Cerebellar nuclear complex (tissue), 1 donor: ENCODE data around the gene UAP1.

Source experiments
- DNase-seq, 2 experiments: peaks; one replicate each; lab custom pipeline; 2025; lab: John Stamatoyannopoulos, UW

The UAP1 gene

DNA sequence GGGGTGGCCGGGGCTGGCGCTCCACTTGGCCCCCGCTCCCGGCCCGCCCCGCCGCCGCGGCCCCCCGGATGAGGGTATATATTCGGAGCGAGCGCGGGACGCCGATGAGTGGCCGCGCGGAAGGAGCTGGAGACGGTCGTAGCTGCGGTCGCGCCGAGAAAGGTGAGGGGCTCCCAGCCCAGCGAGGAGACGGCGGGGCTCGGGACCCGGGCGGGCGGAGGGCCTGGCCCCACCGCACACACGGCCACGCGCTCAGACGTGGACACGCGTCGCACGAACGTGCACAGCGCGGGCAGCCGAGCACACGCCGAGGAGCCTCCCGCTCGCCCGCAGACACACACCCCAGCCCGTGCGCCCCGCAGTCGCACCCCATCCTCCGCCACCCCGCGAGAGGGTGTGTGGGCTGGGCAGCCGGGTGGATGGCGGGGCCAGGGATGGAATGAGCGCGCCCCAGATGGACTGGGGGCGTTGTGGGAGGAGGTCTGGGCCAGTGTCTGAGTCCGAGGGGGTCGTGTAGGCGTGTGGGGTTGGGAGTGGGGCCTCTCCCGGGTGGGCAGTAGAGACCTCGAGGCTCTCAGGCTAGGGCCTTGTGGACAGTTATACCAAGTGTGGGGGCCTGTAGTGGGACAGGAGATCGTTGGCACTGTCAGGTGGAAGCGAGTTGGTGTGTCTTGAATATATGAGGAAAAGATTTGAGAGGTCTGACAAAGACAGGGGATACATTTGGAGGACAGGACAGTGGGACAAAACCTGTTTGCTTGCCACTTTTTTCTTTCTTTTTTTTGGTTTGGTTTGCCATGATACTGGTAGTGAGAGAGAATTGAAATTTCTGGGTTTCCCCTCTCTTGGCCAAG lies at the start of gene UAP1:
UAP1 (plus strand) TSS at position 107 of the 854 bp plus-strand sequence. CDS start 4,347 bp downstream, outside the sequence.
- DNase-seq: peak in 1 of 2 experiments; percentile 11

DNA sequence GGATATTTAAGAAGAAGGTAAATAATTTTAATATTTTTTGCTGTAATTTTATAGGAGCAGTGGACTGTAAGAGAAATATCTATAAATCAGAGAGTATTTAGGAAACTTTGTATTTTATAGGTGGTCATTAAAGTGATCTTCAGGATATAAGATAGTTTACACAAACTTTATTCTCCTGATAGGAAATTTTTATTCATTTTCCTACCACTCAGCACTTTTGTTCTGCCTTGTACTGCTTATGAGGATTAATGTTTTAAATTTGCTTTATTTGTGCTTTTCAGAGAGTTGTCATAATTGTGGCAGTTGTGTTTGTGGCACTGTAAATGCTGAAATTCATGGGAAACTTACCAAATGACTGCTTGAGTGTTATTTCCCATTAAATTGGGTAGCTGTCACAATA lies 34.2 kb upstream of the UAP1 start:
- no peak for DNase-seq

DNA sequence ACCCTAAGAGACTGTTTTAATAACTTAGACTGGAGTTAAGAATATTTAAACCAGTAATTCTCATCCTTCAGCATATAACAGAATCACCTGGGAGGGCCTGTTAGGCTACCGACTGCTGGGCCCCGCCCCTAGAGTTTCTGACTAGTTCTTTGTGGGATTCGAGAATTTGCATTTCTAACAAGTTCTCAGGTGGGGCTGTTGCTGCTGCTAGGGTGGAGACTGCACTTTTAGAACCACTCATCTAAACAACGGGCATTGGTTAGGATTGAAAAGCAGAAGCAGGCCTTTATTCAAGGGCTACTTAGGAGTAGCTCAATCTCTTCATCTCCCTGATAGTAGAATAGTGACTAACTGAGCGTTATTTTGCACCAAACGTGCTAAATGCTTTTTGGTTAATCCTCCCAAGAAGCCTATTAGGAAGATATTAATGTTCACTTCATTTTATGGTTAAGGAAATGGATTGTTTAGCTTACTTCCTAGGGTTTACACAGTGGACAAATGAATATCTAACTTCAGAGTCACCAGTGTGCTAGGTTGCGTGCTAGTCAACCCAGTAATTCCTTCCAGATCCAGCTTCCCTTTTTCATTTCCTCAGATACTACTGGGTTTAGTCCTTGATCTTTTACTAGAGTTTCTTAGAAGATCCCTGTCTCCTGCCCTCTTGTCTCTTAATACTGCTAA lies 31.1 kb upstream of the UAP1 start:
- no peak for DNase-seq

DNA sequence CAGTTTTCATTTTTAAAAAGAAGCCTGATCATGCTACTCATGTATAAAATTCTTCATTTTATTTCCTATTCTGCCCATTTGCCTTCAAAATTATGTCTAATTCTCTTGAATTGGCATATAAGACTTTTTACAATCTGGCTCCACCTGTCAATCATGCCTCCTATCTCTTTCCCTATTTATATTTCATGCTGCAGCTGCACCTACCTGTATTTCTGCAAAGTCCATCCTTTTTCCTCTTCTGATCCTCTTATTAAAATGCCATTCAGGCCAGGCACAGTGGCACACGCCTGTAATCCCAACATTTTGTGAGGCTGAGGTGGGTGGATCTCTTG lies 30.6 kb upstream of the UAP1 start:
- DNase-seq: no peak

DNA sequence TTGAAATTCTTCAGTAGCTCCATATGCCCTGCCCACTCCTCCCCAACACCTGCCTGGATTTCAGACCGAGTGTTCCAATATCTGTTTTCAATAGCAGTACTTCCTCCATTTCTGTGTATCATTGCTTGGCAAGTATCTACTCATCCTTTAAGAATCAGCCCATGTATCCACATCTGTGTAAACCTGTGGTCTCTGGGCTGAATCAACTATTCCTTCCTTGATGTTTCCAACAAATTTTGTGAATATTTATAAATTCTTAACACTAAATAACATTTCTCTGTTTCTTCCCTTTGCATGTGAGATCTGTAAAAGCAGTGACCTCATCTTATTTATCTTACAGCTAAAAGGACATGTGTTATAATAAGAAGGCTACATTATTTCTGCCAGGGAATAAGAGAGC lies 26.0 kb upstream of the UAP1 start:
- DNase-seq: no peak

DNA sequence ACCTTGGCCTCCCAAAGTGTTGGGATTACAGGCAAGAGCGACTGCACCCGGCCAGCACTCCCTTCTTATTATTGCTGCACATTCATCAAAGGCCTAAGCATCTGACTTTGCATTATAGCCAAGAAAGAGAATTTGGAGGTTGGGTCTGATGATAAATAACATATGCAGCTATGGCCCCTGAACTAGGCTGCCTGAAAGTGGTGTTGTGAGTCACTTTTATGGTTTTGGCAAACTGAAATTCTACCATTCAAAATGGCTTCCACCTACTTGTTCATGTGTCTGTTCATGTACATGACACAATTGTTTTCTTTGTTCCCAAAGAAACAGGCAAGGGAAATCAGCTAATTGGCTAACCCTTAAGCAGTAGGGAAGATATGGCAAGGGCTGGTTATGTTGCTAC lies 25.0 kb upstream of the UAP1 start:
- DNase-seq: no peak

DNA sequence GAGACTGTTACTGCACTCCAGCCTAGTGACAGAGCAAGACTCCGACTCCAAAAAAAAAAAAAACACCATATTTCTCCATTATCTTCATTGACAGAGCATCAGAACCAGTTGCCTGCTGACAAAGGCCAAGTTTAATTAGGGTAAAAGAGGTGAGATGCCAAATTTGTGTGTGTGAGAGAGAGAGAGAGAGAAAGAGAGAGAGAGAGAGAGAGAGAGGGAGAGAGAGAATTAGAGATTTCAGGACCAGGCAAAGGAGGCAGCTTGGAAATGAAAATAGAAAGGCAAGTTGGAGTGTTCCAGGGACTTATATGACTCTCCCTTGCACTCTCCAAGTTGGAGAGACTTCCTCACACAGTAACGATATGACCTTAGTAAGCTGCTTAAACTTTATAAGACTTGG lies 24.3 kb upstream of the UAP1 start:
- DNase-seq: no peak

DNA sequence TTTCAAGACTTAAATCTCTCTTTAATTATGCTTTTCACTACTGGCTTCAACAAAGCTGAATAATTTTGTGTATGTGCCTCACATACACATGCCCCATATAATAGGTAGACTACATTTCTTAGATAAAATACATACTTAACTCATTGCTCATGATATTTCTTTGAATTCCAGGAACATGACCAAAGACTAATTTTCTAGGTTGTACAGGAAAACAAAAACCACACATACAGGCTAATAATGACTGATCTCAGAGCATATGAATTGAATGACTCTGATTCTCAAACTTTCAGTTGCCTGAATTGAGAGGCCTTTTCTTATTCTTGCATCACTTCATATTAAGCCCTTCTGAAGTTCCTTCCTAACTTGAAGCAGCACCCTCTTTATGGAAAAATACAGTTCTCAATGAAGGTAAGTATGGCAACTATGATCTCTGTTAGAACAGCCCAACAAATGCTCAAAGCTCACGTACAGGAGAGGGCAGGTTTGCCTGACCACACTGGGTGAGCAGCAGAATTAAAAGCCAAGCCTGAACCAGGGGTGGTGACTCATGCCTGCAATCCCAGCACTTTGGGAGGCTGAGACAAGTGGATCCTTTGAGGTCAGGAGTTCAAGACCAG lies 22.6 kb upstream of the UAP1 start:
- no peak for DNase-seq

DNA sequence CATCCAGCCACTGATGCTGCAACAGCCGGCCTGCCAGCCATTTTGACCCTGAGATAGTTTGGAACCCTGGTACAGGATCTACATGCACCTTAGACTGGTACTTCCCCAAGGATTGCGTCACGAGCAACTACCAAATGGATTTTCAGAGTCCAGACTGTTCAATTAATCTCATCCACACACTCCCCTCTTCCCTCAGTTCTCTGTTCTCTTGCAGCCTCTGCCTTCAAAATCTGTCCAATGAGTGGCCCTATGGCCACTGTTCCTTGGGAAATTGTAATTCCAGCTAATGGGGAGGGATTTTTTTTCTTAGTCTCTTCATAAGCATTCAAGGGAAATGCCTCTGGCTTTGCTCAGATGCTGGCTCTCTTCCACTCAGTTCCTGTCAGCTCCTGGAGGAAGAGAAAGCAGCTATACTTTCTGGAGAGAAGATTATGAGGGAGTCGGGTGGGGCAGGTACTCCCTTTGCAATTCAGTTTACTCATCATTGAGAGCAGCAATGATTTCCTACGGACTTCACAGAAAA lies 19.8 kb upstream of the UAP1 start:
- no peak for DNase-seq

DNA sequence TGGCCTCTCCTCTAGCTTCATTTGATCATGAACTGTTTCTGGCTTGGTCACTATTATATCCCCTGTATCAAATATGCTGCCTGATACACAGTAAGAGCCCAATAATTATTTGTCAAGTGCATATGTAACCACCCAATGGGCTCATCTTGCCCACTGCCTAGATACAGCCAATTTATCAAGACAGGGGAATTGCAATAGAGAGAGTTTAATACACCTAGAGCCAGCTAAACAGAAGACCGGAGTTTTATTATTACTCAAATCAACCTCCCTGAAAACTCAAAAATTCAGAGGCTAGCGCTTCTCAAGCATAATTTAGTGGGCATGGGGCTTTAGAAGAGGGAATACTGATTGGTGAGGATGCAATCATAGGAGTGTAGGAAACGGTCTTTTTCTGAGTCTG lies 18.3 kb upstream of the UAP1 start:
- no peak for DNase-seq

DNA sequence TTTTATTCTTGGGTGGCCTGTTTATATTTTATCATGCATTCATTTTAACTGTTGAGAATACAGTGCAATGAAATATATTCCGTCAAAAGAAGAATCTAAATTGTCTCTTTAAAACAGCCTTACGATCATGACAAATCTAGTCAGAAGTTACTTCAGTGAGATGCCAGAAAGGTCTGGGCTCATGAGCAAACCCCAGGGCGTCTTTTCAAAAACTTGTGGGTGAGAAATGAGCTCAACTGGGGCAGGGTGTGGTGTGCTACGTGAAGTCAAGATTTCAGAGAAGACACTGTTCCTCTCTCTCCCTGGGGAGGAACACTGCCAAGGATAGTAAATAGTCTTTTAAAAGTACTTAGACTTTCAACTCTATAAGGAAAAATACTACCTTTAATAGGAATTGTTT lies 13.4 kb upstream of the UAP1 start:
- DNase-seq: no peak

DNA sequence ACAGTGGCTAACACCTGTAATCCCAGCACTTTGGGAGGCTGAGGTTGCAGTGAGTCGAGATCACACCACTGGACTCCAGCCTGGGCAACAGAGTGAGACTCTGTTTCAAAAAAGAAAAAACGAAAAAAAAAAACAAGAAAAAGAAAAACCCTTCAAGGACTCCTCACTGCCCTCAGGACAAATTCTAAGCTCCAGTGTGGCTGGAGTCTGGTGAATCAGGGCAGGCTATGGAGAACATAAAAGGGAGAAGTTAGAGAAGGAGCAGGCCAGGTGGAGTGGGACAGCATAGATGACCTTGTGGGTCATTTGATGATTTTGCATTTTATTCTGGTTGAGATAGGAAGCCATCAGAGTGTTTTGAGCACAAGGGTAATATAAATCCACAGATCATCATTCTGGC lies 12.5 kb upstream of the UAP1 start:
- no peak for DNase-seq

DNA sequence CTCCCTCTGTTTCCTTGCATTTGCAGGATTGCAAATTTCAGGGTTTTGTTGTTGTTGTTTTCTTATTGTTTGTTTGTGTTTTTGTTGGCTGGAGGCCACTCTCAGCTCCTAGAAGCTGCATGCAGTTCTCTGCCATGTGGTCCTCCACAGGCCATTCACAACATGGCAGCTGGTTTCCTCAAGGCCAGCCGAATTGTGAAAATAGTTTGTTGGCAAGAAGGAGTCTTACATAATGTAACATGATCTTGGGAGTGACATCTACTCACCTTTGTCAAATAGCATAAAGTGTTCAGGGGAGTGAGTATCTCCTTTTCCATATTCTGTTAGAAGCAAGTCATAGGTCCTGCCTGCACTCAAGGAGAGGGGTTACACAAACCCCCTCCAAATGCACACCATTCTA lies 10.6 kb upstream of the UAP1 start:
- DNase-seq: no peak

DNA sequence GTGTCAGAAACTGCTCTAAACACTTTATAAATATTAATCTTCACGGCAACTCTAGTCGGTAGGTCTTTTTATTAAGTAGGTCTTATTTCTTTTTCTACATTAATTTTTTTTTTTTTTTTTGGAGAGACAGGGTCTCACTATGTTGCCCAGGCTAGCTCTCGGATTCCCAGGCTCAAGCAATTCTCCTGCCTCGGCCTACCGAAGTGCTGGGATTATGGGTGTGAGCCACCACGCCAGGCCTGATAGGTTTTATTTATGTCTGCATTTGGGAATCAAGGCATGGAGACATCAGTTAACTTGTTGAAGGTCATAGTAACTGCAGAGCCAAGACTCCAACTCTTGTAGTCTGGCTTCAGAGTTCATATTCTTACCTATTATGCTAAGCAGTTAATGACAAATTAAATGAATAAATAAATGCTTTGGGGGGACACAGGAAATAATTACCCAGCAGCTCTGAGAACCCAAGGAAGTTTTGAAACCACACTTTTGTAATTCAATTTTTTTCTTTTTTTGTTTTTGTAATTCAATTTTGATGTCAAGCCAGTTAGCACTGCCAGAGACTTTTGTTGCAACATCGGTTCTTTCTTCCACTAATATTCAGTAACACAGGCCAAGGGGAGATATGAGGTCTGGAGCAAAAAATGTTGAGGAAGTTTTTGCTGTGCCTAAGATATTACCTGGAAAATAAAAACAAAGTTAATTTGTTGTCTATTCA lies 9.4 kb upstream of the UAP1 start:
- no peak for DNase-seq

DNA sequence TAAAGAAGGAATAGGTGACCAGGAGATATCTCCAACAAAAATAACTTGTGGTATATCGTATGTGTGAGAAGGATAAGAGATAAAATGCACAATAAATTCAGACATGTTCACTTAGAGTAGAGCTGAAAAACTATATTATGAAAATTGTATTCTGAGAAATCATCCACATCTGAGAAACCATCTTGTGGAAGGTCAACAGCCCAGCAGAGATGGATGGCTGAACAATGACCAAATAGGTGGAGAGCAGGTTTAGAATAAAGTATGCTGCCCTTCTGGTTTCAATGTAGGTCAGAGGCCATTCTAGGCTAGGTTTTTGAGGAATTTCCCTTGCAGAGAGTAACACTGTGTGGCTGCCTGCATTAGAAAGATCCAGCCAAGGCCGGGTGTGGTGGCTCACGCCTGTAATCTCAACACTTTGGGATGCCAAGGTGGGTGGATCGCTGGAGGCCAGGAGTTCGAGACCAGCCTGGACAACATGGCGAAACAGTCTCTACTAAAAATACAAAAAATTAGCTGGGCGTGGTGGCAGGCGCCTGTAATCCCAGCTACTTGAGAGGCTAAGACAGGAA lies 8.8 kb upstream of the UAP1 start:
- no peak for DNase-seq

DNA sequence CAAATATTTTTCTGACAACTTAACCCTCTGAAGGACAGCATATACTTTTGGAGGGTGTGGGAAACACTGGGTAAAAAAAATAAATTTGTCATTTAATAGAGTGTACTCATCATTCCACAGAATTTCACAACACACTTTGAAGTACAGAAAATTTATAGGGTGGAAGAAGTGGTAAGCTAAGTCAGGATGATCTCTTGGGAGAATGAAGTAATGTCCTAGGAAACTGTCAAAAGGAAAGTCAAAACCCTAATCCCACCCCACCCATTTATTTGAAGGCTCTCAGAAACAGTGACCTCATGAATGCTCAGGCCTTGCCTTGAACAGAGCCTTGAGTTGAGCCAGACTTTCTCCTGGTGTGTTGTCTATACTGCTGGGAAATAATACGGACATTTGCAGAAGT lies 7.3 kb upstream of the UAP1 start:
- no peak for DNase-seq

DNA sequence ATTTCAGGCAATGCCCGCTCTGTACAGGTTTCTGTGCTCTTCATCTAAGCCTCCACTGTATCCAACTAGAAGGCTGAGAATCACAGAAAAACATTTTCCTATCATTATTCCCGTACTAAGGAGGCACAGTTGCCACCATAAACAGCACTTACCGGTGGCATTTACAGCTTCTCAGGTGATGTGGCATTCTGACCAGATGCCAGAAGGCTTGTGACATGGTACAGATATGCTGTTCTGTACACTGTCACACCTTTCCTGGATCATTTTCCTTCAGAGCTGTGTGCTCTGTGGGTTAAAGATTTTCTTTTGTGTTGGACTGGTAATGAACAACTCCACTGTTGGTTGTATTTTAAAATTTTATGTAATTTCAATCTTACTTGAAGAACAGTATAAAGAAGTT lies 4.0 kb upstream of the UAP1 start:
- no peak for DNase-seq

DNA sequence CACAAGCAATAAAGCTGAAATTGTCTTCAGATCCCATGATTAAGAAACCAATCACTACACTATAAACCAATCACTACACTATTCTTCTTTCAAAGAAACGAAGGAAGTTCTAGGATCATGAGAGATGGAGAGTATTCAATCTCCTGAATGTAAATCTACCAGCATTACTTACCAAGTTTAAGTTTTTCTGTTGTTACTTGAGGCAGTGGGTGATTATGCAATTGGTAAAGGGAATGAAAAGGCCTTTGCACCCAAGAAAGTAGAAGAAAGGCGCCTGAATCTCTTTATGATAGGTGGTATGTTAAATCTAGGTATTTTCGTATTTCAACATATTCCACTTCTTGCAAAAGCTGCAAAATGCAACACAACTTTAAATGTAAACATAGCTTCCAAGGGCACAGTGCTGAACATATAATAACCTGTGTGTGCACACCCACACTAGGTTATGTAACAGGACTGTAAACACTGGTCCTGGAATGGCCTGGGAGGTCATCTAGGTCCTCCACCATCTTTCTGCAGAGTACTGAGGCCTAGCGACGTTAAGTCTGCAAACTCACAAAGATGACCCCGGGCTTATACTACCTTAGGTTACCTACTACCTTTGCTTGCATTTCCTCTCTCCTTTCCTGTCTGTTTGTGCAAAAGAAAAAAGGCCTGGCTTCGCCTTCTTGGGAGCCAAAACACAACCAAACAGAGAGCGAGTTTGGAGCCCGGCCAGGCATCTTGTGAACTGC lies 1.1 kb upstream of the UAP1 start:
- DNase-seq: peak in 1 of 2 experiments; percentile 6

DNA sequence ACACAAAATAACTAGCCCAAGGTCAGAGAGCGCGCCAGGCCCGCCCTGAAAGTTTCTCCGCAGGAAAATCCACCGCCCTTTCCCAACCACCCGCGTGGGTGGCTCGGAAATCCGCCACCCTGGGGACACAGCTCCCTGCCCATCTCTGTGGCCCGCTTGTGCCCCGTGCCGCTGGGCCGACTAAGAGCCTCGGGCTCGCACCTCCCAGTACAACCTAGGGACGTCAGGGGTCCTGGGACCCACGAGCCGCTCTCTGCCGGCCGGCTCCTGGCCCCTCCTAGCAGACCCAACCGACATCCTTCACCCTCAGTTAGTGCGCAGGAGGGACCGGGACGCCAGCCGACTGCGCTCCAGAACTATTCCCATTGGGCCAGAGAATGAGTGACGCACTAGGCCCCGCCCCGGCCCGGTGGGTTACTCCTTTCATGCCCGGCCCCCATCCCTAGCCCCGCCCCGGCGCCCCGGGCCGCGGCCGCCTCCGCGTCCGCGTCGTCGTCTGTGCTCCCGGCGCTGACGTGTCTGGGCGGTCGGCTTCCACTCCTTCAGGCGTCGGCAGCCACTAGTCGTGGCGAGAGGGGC lies 396 bp upstream of the UAP1 start:
- peak; percentile 91 to 92 for DNase-seq

DNA sequence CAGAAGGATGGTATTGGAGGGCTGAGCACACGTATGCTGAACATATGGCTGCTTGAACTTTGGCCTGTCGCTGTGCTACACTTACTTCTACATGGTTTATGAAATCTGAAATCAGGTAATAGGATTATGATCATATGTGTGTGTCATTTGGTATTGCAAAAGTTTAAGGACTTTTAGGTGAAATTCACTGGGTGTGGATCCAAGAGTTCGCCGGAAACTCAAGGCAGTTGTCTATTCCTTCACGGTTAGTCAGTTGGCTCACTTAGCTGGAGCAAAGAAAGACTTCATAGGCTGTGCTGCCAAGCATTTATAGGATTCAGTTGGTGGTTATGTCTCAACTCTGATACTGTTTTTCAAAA lies 927 bp downstream of the UAP1 start:
- DNase-seq: no peak

DNA sequence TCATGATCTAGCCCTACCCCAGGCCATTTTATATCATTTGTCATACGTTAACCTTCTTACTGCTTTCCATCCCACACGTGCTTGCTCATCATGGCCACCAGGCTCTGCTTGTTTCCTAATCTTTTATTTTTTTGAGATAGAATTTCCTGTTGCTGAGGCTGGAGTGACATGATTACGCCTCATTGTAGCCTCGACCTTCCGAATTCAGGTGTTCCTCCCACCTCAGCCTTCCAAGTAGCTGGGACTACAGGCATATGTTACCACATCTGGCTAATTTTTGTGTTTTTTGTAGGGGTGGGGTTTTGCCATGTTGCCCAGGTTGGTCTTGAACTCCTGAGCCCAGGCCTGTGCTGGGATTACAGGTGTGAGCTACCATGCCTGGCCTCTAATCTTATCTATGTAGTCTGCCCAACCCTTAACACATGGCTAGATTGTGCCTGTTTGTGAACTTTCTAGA lies 3.3 kb downstream of the UAP1 start:
- no peak for DNase-seq
